Tibial artery (tissue), 4 donors: ENCODE measurements around the gene MIPOL1.

ENCODE experiments used
- DNase-seq, 2 donors: peaks; one replicate each; pipeline ENCODE4 v3.0.0-alpha.2; 2019
- H3K27ac ChIP-seq, 2 donors: fragments of 200-600 bp; sonication (generic) in 1 of 2; 1 replicate in 1 of 2; 2 replicates in 1 of 2; pipeline ENCODE4 v1.5.1; 2018 to 2019; ENCODE audit warnings: mild to moderate bottlenecking in 1 of 2
- H3K27me3 ChIP-seq, 2 donors: fragments of 200-600 bp; sonication (generic) in 1 of 2; one replicate each; pipeline versions ENCODE4 v1.5.1 to v1.6.0; 2016 to 2019
- H3K36me3 ChIP-seq, 3 donors: fragments of 200-600 bp; sonication (generic) in 2 of 3; one replicate each; pipeline ENCODE4 v1.5.1; 2016 to 2019; ENCODE audit warnings: mild to moderate bottlenecking in 2 of 3
- H3K4me1 ChIP-seq, 4 donors: fragments of 200-600 bp; sonication (generic) in 2 of 4; 1 replicate in 3 of 4; 2 replicates in 1 of 4; pipeline ENCODE4 v1.5.1; 2016 to 2019
- H3K4me3 ChIP-seq, 2 donors: fragments of 200-600 bp; sonication (generic) in 1 of 2; 1 replicate in 1 of 2; 2 replicates in 1 of 2; pipeline ENCODE4 v1.5.1; 2018 to 2019; ENCODE audit warnings: mild to moderate bottlenecking in 2 of 2
- H3K9me3 ChIP-seq, 3 donors: fragments of 200-600 bp; sonication (generic) in 1 of 3; one replicate each; pipeline ENCODE4 v1.5.1; 2016 to 2019
- intact Hi-C: fragments of 100-400 bp; cut with DNase I; formaldehyde crosslinking; loops from one replicate; pipeline ENCODE4 v1.15.0; 2023; ENCODE audit warnings: low total_unique reads
- TF ChIP-seq, protein P1 (sequence below), 2 experiments: fragments of 200-600 bp in 1 of 2; fragments of 450-650 bp in 1 of 2; IDR thresholded peaks; one replicate each; pipeline ENCODE4 v1.5.1; 2017 to 2019; ENCODE audit warnings: antibody characterized with exemption in 2 of 2, mild to moderate bottlenecking in 1 of 2, moderate library complexity in 1 of 2

MIPOL1 gene

DNA sequence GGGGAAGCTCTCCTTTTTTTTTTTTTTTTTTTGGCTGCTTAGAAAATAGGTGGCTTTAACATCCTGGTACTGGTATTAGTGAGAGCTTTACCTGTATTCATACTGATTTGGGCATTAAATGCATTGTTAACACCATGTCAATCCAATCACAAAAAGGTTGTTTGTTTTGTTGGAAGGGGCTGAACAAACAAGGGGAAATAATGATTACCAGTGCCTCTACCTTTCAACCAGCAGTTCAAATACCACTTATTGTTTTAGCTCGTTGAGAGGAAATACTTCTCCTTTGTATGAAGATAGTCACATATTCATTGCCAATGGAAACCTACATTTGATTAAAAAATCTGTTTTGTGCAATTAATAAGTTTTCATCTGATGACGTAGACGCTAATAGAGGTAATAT, 72.9 kb downstream of the MIPOL1 start:
- no peaks in the 10 kb centered on the region for H3K27me3 ChIP-seq
- H3K4me1 ChIP-seq, result no peaks in the 10 kb centered on the region
- no peak overlapping the region for H3K4me3 ChIP-seq
- TF ChIP-seq, protein P1, sequence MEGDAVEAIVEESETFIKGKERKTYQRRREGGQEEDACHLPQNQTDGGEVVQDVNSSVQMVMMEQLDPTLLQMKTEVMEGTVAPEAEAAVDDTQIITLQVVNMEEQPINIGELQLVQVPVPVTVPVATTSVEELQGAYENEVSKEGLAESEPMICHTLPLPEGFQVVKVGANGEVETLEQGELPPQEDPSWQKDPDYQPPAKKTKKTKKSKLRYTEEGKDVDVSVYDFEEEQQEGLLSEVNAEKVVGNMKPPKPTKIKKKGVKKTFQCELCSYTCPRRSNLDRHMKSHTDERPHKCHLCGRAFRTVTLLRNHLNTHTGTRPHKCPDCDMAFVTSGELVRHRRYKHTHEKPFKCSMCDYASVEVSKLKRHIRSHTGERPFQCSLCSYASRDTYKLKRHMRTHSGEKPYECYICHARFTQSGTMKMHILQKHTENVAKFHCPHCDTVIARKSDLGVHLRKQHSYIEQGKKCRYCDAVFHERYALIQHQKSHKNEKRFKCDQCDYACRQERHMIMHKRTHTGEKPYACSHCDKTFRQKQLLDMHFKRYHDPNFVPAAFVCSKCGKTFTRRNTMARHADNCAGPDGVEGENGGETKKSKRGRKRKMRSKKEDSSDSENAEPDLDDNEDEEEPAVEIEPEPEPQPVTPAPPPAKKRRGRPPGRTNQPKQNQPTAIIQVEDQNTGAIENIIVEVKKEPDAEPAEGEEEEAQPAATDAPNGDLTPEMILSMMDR (IDR thresholded peaks at IDR 0.05), result no peak
- H3K27ac ChIP-seq, result no peak overlapping the region
- no peaks in the 10 kb centered on the region for H3K9me3 ChIP-seq
- intact Hi-C loops, result no loop called here
- H3K36me3 ChIP-seq, result no peaks in the 10 kb centered on the region
- DNase-seq, result no peak

DNA sequence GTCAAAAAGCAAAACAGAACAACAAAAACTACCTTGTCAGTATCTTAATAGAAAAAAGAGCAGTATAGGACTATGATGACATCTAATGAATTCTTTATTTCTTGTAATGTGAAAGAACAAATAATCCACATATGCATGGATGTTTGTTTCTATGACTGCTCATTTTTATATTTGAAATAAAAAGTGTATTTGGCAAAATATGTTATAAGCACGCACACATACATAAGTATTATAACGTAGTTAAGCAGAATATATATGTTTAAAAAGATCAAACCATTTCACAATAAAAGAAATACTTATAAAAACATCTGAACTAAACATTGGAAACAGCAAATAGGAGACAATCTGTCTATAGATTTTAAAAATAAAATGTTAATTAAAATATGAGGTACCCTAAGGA, 74.8 kb downstream of the MIPOL1 start:
- Histone ChIP-seq H3K4me1 (no peaks in the 10 kb centered on the region), H3K4me3 (no peak overlapping the region), H3K27me3 (no peaks in the 10 kb centered on the region), H3K9me3 (no peaks in the 10 kb centered on the region), H3K36me3 (peaks cover 0 to 7% (median 0%) of the 10 kb centered on the region in 3 donors), H3K27ac (no peak overlapping the region)
- TF ChIP-seq, protein P1 (IDR thresholded peaks at IDR 0.05), result no peak
- intact Hi-C loops, result no loop called here
- no peak for DNase-seq

GRCh38 chr14:37274652-37275051, 76.9 kb downstream of the MIPOL1 start:
- H3K4me1 ChIP-seq, result no peaks in the 10 kb centered on the region
- TF ChIP-seq, protein P1 (IDR thresholded peaks at IDR 0.05), result no peak
- no peaks in the 10 kb centered on the region for H3K9me3 ChIP-seq
- no peaks in the 10 kb centered on the region for H3K27me3 ChIP-seq
- DNase-seq, result no peak
- no peak overlapping the region for H3K4me3 ChIP-seq
- no peak overlapping the region for H3K27ac ChIP-seq
- intact Hi-C loops, result no loop called here
- peaks cover 0 to 7% (median 0%) of the 10 kb centered on the region in 3 donors for H3K36me3 ChIP-seq

DNA sequence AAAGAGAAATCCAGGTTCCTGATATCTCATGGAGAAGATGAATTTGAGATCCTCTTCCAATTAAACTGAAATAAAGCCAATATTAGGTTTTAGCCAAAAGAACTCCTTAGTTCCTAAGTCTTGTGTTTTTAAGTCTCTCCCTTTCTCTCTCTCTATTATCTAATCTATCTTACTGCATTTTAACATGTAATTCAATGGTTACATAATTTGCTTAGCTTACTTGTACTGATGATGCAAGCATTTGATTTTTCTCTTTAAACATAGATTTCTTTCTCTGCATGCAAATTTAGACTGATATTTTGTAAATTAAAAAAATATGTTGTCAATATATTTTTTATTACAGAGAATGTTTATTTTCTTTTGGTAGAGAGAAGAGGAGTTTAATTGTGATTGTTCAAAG, 78.2 kb downstream of the MIPOL1 start:
- Histone ChIP-seq H3K27me3 (no peaks in the 10 kb centered on the region), H3K36me3 (peaks cover 0 to 7% (median 0%) of the 10 kb centered on the region in 3 donors), H3K4me1 (no peaks in the 10 kb centered on the region), H3K4me3 (no peak overlapping the region), H3K9me3 (no peaks in the 10 kb centered on the region), H3K27ac (no peak overlapping the region)
- DNase-seq, result no peak
- TF ChIP-seq, protein P1 (IDR thresholded peaks at IDR 0.05), result no peak
- intact Hi-C loops, result no loop called here

DNA sequence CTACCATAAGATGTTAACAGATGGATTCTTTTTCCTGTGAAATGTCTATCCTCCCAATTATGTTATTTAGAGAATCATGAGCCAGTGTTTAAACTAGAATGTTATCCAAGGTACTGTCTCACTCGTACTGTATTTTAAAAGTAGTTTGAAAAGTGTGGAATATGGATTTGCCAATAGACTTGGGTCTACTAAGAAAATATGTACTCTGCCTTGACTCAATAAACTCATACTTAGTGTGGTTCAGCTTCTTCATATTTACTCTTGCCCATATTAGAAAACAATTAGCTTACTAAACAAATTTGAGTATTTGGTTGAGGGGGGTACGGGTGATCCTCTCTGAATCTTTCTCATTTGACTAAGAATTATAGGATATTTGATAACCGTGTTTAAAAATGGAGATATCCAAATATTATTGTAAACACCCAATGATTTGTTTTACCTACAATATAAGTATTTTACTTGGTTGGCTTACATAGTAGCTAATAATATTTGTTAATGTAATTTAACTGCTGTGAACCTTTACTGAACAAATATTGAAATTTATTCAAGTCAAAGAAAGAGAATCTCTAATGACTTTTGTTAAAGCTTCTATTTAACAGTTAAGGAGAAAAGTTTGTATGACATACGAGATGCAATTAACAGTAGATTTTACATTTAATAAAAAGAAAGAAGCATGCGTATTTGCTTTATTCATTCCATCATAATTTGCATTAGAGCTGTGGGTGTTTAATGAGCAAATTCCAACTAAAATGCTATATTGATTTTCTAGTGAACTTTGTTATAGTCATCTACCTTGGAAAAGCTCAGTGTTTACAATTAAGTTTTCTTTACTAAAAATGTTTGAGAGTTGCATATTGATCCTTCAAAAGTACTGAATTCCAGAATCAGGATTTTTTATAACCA, 81.2 kb downstream of the MIPOL1 start:
- Histone ChIP-seq H3K36me3 (peaks cover 0 to 7% (median 0%) of the 10 kb centered on the region in 3 donors), H3K27me3 (no peaks in the 10 kb centered on the region), H3K27ac (no peak overlapping the region), H3K4me1 (no peaks in the 10 kb centered on the region), H3K9me3 (no peaks in the 10 kb centered on the region), H3K4me3 (no peak overlapping the region)
- no peak for DNase-seq
- intact Hi-C loops, result no loop called here
- TF ChIP-seq, protein P1 (IDR thresholded peaks at IDR 0.05), result no peak
